NCI-H2029 treated with DMSO at 0.1 percent for 48 hours (cell line): ENCODE results near the gene QSOX2.

Source experiments
- DNase-seq: peaks from one replicate; lab custom pipeline; 2025; lab: John Stamatoyannopoulos, UW

QSOX2 gene

GRCh38 chr9:136245219-136246150, at the start of gene QSOX2:
QSOX2 (minus strand) TSS chr9:136245812; CDS start chr9:136245803, 9 bp downstream.
- DNase-seq: peak; percentile 55

GRCh38 chr9:136295055-136295454, 49.4 kb upstream of the QSOX2 start:
- DNase-seq: no peak

- DNase-seq: no peak
These were observed 48.8 kb upstream of the QSOX2 start for GRCh38 chr9:136294437-136294836.

- DNase-seq: no peak
These were observed 48.0 kb upstream of the QSOX2 start for GRCh38 chr9:136293476-136294077.

- DNase-seq: no peak
These were observed 47.2 kb upstream of the QSOX2 start for GRCh38 chr9:136292591-136293448.

GRCh38 chr9:136292026-136292538, 46.5 kb upstream of the QSOX2 start:
- DNase-seq: no peak

GRCh38 chr9:136291306-136292025, 45.9 kb upstream of the QSOX2 start:
- no peak for DNase-seq

GRCh38 chr9:136290508-136291000, 44.9 kb upstream of the QSOX2 start:
- DNase-seq: no peak

GRCh38 chr9:136289651-136290507, 44.3 kb upstream of the QSOX2 start:
- DNase-seq: no peak

- DNase-seq: no peak
These were observed 42.5 kb upstream of the QSOX2 start for GRCh38 chr9:136287960-136288753.

GRCh38 chr9:136286987-136287379, 41.4 kb upstream of the QSOX2 start:
- DNase-seq: no peak

- DNase-seq: no peak
These were observed 40.9 kb upstream of the QSOX2 start for GRCh38 chr9:136286359-136286986.

- DNase-seq: no peak
These were observed 40.1 kb upstream of the QSOX2 start for GRCh38 chr9:136285501-136286358.

GRCh38 chr9:136284951-136285350, 39.3 kb upstream of the QSOX2 start:
- no peak for DNase-seq

- DNase-seq: no peak
These were observed 38.7 kb upstream of the QSOX2 start for GRCh38 chr9:136284311-136284710.

- DNase-seq: peak; percentile 27
These were observed 38.0 kb upstream of the QSOX2 start for GRCh38 chr9:136283291-136284235.
